ENCODE measurements around the gene SLC12A7.

Gene SLC12A7

DNA sequence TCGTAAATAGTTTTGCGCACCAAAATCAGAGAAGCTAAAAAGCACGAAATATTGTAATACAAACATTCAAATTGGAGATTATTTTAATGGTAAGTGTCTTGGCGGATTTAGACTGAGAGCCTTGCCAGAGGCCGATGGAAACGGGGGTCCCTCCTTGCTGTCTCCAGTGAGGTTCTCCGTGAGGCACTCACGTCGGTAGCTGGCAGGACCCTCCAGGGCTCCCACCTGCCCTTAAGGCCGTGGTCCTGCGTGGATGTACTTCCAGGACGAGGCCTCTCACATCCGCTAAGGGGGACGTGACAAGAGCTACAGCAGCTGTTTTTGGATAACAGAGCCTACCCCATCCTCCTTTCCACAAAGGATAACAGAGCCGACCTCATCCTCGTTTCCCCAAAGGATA lies 95.4 kb downstream of the SLC12A7 start:
- no peak overlapping the region for H3K4me3 ChIP-seq (ENCODE audit: low read depth, low read length)
- no peak overlapping the region for H3K27ac ChIP-seq (ENCODE audit: extremely low read depth, low read depth, low read length)
- no peaks in the 10 kb centered on the region for H3K9me3 ChIP-seq (ENCODE audit: control insufficient read depth, insufficient read depth, low read depth, low read length)
- no peaks in the 10 kb centered on the region for H3K4me1 ChIP-seq (ENCODE audit: control insufficient read depth, insufficient read depth, low read length)
- H3K36me3 ChIP-seq (ENCODE audit: control insufficient read depth in 2 of 2, insufficient read depth in 1 of 2, low read length in 2 of 2) = peaks cover 0 to 40% of the 10 kb centered on the region in 2 experiments; a peak in 1 of 3 replicates
- ChIA-PET CTCF (interaction anchor here (1.1 to 1.9 kb wide), 2 partner anchors 18 to 93 kb away, joined by 3 to 7 read pairs; no protein-coding TSS in a partner anchor), POLR2A (interaction anchor here (1.0 to 1.1 kb wide), 2 partner anchors 9 to 93 kb away, joined by 3 read pairs; no protein-coding TSS in a partner anchor)
- TF ChIP-seq ZNF19 (tag by site-specific recombination; IDR thresholded peaks at IDR 0.05; ENCODE audit: low read depth) (no peak), ZNF707 (tag by site-specific recombination; IDR thresholded peaks at IDR 0.05) (no peak), ZFHX2 (tag by site-specific recombination; conservative IDR thresholded peaks at IDR 0.05) (no peak), GLIS2 (tag by site-specific recombination; IDR thresholded peaks at IDR 0.05) (no peak), ZNF221 (tag by site-specific recombination; IDR thresholded peaks at IDR 0.05; ENCODE audit: borderline replicate concordance) (no peak), ZFP41 (tag by site-specific recombination; IDR thresholded peaks at IDR 0.05; ENCODE audit: borderline replicate concordance) (no peak), ZNF391 (tag by site-specific recombination; IDR thresholded peaks at IDR 0.05; ENCODE audit: borderline replicate concordance, low read depth) (no peak), ZNF416 (tag by site-specific recombination; IDR thresholded peaks at IDR 0.05) (no peak)
- TF ChIP-seq, protein P1, sequence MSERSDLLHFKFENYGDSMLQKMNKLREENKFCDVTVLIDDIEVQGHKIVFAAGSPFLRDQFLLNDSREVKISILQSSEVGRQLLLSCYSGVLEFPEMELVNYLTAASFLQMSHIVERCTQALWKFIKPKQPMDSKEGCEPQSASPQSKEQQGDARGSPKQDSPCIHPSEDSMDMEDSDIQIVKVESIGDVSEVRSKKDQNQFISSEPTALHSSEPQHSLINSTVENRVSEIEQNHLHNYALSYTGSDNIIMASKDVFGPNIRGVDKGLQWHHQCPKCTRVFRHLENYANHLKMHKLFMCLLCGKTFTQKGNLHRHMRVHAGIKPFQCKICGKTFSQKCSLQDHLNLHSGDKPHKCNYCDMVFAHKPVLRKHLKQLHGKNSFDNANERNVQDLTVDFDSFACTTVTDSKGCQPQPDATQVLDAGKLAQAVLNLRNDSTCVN (tag by site-specific recombination; optimal IDR thresholded peaks at IDR 0.05) = no peak

DNA sequence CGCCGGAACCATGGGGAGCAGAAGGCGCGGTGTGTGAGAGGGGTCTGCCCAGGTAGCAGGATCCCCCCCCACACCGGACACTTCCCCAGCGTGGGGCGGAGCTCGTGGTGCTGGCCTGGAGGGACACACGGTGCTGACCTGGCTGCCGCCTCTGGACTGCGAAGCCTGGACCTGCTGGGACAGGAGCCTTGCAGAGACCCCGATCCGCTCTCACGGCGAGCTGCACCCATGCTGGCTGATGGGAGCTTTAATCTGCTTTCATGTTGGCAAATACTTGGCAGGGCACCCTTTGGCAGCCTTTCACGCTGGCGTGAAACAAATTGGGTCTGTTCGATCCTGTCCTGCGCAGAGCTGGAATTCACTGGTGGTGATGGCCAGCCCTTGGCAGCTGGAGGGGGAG lies 95.8 kb downstream of the SLC12A7 start:
- POLR2A ChIA-PET = interaction anchor here (1.0 to 1.1 kb wide), 2 partner anchors 8 to 92 kb away, joined by 3 read pairs; no protein-coding TSS in a partner anchor
- Histone ChIP-seq H3K4me3 (ENCODE audit: low read depth, low read length) (no peak overlapping the region), H3K27ac (ENCODE audit: extremely low read depth, low read depth, low read length) (no peak overlapping the region), H3K36me3 (ENCODE audit: control insufficient read depth in 2 of 2, insufficient read depth in 1 of 2, low read length in 2 of 2) (peaks cover 0 to 44% of the 10 kb centered on the region in 2 experiments; a peak in 1 of 3 replicates), H3K9me3 (ENCODE audit: control insufficient read depth, insufficient read depth, low read depth, low read length) (no peaks in the 10 kb centered on the region), H3K4me1 (ENCODE audit: control insufficient read depth, insufficient read depth, low read length) (no peaks in the 10 kb centered on the region)
- no peak for TF ChIP-seq ZIC2 (tag by site-specific recombination; IDR thresholded peaks at IDR 0.05)
- no peak for TF ChIP-seq ZNF202 (tag by site-specific recombination; IDR thresholded peaks at IDR 0.05; ENCODE audit: borderline replicate concordance)
- no peak for TF ChIP-seq ZNF19 (tag by site-specific recombination; IDR thresholded peaks at IDR 0.05; ENCODE audit: low read depth)
- TF ChIP-seq ZNF16 (tag by site-specific recombination; IDR thresholded peaks at IDR 0.05; ENCODE audit: low read depth) = no peak
- TF ChIP-seq ZBTB48 (tag by site-specific recombination; IDR thresholded peaks at IDR 0.05) = no peak
- no peak for TF ChIP-seq ZNF140 (tag by site-specific recombination; IDR thresholded peaks at IDR 0.05)
- TF ChIP-seq ZNF112 (tag by site-specific recombination; IDR thresholded peaks at IDR 0.05) = no peak
- no peak for TF ChIP-seq KLF9 (tag by site-specific recombination; IDR thresholded peaks at IDR 0.05; ENCODE audit: low read depth)
- TF ChIP-seq ZNF223 (tag by site-specific recombination; IDR thresholded peaks at IDR 0.05) = no peak
- TF ChIP-seq ZNF596 (tag by site-specific recombination; IDR thresholded peaks at IDR 0.05) = no peak
- TF ChIP-seq ZNF677 (tag by site-specific recombination; IDR thresholded peaks at IDR 0.05) = no peak
- no peak for TF ChIP-seq FEZF1 (tag by site-specific recombination; IDR thresholded peaks at IDR 0.05)
- TF ChIP-seq ZBTB17 (tag by site-specific recombination; IDR thresholded peaks at IDR 0.05) = no peak
- TF ChIP-seq ZNF37A (tag by site-specific recombination; IDR thresholded peaks at IDR 0.05) = no peak
- no peak for TF ChIP-seq ZNF391 (tag by site-specific recombination; IDR thresholded peaks at IDR 0.05; ENCODE audit: borderline replicate concordance, low read depth)
- TF ChIP-seq ZBTB8A (tag by site-specific recombination; IDR thresholded peaks at IDR 0.05) = no peak
- no peak for TF ChIP-seq ZBTB21 (tag by site-specific recombination; IDR thresholded peaks at IDR 0.05)
- no peak for TF ChIP-seq ZNF423 (tag by site-specific recombination; IDR thresholded peaks at IDR 0.05)
- no peak for TF ChIP-seq ZNF132 (tag by site-specific recombination; IDR thresholded peaks at IDR 0.05; ENCODE audit: borderline replicate concordance)
- TF ChIP-seq REPIN1 (tag by site-specific recombination; IDR thresholded peaks at IDR 0.05; ENCODE audit: low read depth) = no peak
- CTCF ChIA-PET = interaction anchor here (0.6 to 1.9 kb wide), 6 partner anchors 18 to 151 kb away, joined by 3 to 7 read pairs (median 4); no protein-coding TSS in a partner anchor
